OCI-LY7 (cell line): Measurements from ENCODE around the gene PHACTR1. TPM values are rescaled to one million over a fixed set of nuclear protein-coding genes. Genes with fewer than 3 reads are reported as not detected.

Source experiments
- BruUV-seq: library from RNA; stranded (reverse); fragments of 400-500 nt; replicated peaks from 2 replicates; lab custom pipeline; 2021; lab: Mats Ljungman, UMichigan
- CTCF ChIA-PET: fragments of 300-600 bp; sonication (Branson Sonifier 250); formaldehyde crosslinking; loops from one replicate; lab custom pipeline; 2022; ENCODE audit warnings: antibody characterized with exemption; ENCODE audit not compliant: unreplicated experiment; lab: Charles Lee
- POLR2A ChIA-PET: fragments of 300-600 bp; sonication (Branson Sonifier 250); formaldehyde crosslinking; loops from one replicate; lab custom pipeline; 2022; ENCODE audit warnings: antibody characterized with exemption; lab: Charles Lee
- DNase-seq: peaks from one replicate; pipeline ENCODE4 v3.0.0-alpha.2; 2015; ENCODE audit warnings: low spot score
- H2AFZ ChIP-seq: fragments of 200-600 bp; sonication (generic), shearing (Covaris generic); 2 replicates; pipeline ENCODE4 v1.6.1; 2014; ENCODE audit warnings: mild to moderate bottlenecking, antibody characterized with exemption, low read length, moderate library complexity
- H3K27ac ChIP-seq: fragments of 200-600 bp; sonication (generic); 2 replicates; pipeline ENCODE4 v1.5.1; 2014; ENCODE audit warnings: mixed run types, low read depth, mild to moderate bottlenecking, moderate library complexity, low read length, inconsistent platforms; ENCODE audit not compliant: poor library complexity, severe bottlenecking
- H3K36me3 ChIP-seq: fragments of 200-600 bp; sonication (generic); 2 replicates; pipeline ENCODE4 v1.6.1; 2014; ENCODE audit warnings: mild to moderate bottlenecking, antibody characterized with exemption, low read length, moderate library complexity, mixed read lengths; ENCODE audit not compliant: insufficient read depth
- H3K4me1 ChIP-seq: fragments of 200-600 bp; sonication (generic); 2 replicates; pipeline ENCODE4 v1.5.1; 2014; ENCODE audit warnings: mild to moderate bottlenecking, low read length; ENCODE audit not compliant: insufficient read depth, poor library complexity, severe bottlenecking
- H3K4me2 ChIP-seq: fragments of 200-600 bp; sonication (generic); 2 replicates; pipeline ENCODE4 v1.6.1; 2014; ENCODE audit warnings: mild to moderate bottlenecking, low read length
- H3K4me3 ChIP-seq: fragments of 200-600 bp; sonication (generic); 2 replicates; pipeline ENCODE4 v1.5.1; 2014; ENCODE audit warnings: mild to moderate bottlenecking, low read depth, low read length; ENCODE audit not compliant: poor library complexity, severe bottlenecking
- H3K79me2 ChIP-seq: fragments of 200-600 bp; sonication (generic); 2 replicates; pipeline ENCODE4 v1.6.1; 2016; ENCODE audit warnings: low read depth, mild to moderate bottlenecking, low read length, moderate library complexity, mixed read lengths; ENCODE audit not compliant: insufficient read depth
- H3K9me2 ChIP-seq: fragments of 200-600 bp; sonication (generic); 2 replicates; pipeline ENCODE4 v1.6.1; 2016; ENCODE audit warnings: mild to moderate bottlenecking, low read length, mixed read lengths; ENCODE audit not compliant: insufficient read depth
- H3K9me3 ChIP-seq: fragments of 200-600 bp; sonication (generic); 2 replicates; pipeline ENCODE4 v1.6.1; 2014; ENCODE audit warnings: mild to moderate bottlenecking, mixed run types, low read length, mixed read lengths
- H4K20me1 ChIP-seq: fragments of 200-600 bp; sonication (generic); 2 replicates; pipeline ENCODE4 v1.6.1; 2014; ENCODE audit warnings: mild to moderate bottlenecking, antibody characterized with exemption, low read length, moderate library complexity, mixed read lengths; ENCODE audit not compliant: insufficient read depth
- CTCF ChIP-seq: fragments of 200-600 bp; sonication (generic); conservative IDR thresholded peaks from 2 replicates; pipeline ENCODE4 v1.5.1; 2014; ENCODE audit warnings: mild to moderate bottlenecking, antibody characterized with exemption, low read length, moderate library complexity, mixed read lengths
- EZH2phosphoT487 ChIP-seq: fragments of 200-600 bp; sonication (generic); IDR thresholded peaks from 2 replicates; pipeline ENCODE4 v1.6.1; 2018; ENCODE audit warnings: low read depth, borderline replicate concordance, mild to moderate bottlenecking, mixed run types, antibody characterized with exemption, low read length, moderate library complexity, mixed read lengths
- intact Hi-C: fragments of 100-400 bp; cut with micrococcal nuclease; formaldehyde crosslinking; loops from one replicate; pipeline ENCODE4 v1.10.0; 2022; ENCODE audit not compliant: unreplicated experiment
- total RNA-seq, 2 experiments: library from RNA; depleted of rRNA in 1 of 2; stranded (reverse); fragments of >200 nt in 1 of 2; shearing (Covaris generic) in 1 of 2; gene quantifications; 2 replicates each; pipeline ENCODE4 v1.2.3, GENCODE V29; 2014 to 2022

PHACTR1 gene
- total RNA-seq, 2 experiments from 2014 or later: 25.1 to 46.6 TPM

GRCh38 chr6:12753036-12753435, 36.5 kb downstream of the PHACTR1 start:
- Histone ChIP-seq H2AFZ (no peak overlapping the region), H3K9me3 (no peaks in the 10 kb centered on the region), H3K4me3 (no peak overlapping the region), H3K9me2 (no peaks in the 10 kb centered on the region), H3K36me3 (no peaks in the 10 kb centered on the region), H3K4me2 (no peak overlapping the region), H3K79me2 (no peaks in the 10 kb centered on the region), H3K27ac (no peak overlapping the region), H3K4me1 (no peaks in the 10 kb centered on the region), H4K20me1 (no peaks in the 10 kb centered on the region)
- TF ChIP-seq CTCF: no peak
- TF ChIP-seq EZH2phosphoT487: no peak
- intact Hi-C loops: no loop called here
- ChIA-PET POLR2A (no interaction called here), CTCF (no interaction called here)
- BruUV-seq: no TSS peak
- DNase-seq: no peak

- no TSS peak for BruUV-seq
- intact Hi-C loops: no loop called here
- Histone ChIP-seq H3K4me2 (no peak overlapping the region), H2AFZ (no peak overlapping the region), H3K79me2 (no peaks in the 10 kb centered on the region), H3K27ac (no peak overlapping the region), H3K9me2 (no peaks in the 10 kb centered on the region), H4K20me1 (no peaks in the 10 kb centered on the region), H3K9me3 (no peaks in the 10 kb centered on the region), H3K4me3 (no peak overlapping the region), H3K4me1 (no peaks in the 10 kb centered on the region), H3K36me3 (no peaks in the 10 kb centered on the region)
- DNase-seq: no peak
- ChIA-PET POLR2A (no interaction called here), CTCF (no interaction called here)
- TF ChIP-seq EZH2phosphoT487: no peak
- TF ChIP-seq CTCF: no peak
Observed at GRCh38 chr6:12760226-12760625, 43.7 kb downstream of the PHACTR1 start.

GRCh38 chr6:12760911-12761310, 44.3 kb downstream of the PHACTR1 start:
- intact Hi-C loops: no loop called here
- Histone ChIP-seq H3K4me3 (no peak overlapping the region), H3K79me2 (no peaks in the 10 kb centered on the region), H2AFZ (no peak overlapping the region), H3K4me2 (no peak overlapping the region), H4K20me1 (no peaks in the 10 kb centered on the region), H3K27ac (no peak overlapping the region), H3K9me3 (no peaks in the 10 kb centered on the region), H3K36me3 (no peaks in the 10 kb centered on the region), H3K9me2 (no peaks in the 10 kb centered on the region), H3K4me1 (no peaks in the 10 kb centered on the region)
- BruUV-seq: no TSS peak
- TF ChIP-seq EZH2phosphoT487: no peak
- CTCF ChIA-PET: no interaction called here
- POLR2A ChIA-PET: interaction anchor here (0.6 kb wide), 1 partner anchor 36 kb away, joined by 4 read pairs; no protein-coding TSS in a partner anchor
- DNase-seq: no peak
